Right renal pelvis (tissue), 4 donors: ENCODE results near the gene PROK1. TPM values are rescaled to one million over a fixed set of nuclear protein-coding genes. Genes with fewer than 3 reads are reported as not detected.
"Not testable (repeated sequence)": the region's sequence is repeated elsewhere in the genome, so short reads cannot be mapped to it uniquely, and the experiment has no call there.

Experiments used
- DNase-seq, 4 donors: peaks; one replicate each; pipeline ENCODE4 v3.0.0-alpha.2; 2013; ENCODE audit warnings: low read depth in 4 of 4, low spot score in 3 of 4, missing footprints in 1 of 4
- polyA plus RNA-seq, 4 donors: library from polyadenylated mRNA; unstranded; fragments of 120-200 nt; gene quantifications; one replicate each; pipeline ENCODE4 v1.2.1, GENCODE V29; 2013; ENCODE audit not compliant: insufficient read length in 4 of 4

Gene PROK1, protein sequence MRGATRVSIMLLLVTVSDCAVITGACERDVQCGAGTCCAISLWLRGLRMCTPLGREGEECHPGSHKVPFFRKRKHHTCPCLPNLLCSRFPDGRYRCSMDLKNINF
- polyA plus RNA-seq: under 1 TPM; 0.19 to 0.70 (median 0.31) TPM

DNA sequence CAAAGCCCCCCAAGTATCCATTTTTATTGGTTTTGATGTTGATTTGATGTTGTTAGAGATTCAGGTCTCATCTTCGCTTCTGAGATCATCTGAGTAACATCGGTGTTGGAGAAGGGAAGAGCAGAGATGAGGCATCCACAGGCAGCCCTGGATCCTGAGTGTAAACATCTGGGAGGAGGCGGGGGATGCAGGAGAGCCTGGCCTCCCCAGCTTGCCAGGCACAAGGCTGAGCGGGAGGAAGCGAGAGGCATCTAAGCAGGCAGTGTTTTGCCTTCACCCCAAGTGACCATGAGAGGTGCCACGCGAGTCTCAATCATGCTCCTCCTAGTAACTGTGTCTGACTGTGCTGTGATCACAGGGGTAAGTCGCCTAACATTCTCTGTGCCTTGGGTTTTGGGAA is at the start of gene PROK1:
PROK1 (plus strand) TSS at position 221 of the 400 bp plus-strand sequence; CDS start at position 289, 68 bp downstream.
- no peak for DNase-seq

DNA sequence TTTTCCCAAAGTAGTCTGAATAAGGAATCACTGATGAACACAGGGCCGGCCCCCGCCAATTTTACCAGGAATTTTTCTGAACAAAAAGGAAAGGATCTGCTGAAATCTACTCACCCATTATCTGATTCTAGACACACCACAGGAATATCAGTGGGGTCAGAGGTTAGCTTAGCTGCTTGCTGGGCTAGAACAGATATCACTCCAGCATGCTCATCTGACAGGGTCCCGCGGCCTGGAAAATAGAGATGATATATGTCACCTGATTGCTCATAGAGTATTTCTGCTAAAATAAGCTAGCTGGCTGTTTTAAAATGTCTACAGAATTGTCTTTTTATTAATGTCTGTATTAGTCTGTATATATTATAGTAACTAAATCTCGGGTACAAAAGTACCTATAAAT is 47.1 kb upstream of the PROK1 start:
- no peak for DNase-seq

DNA sequence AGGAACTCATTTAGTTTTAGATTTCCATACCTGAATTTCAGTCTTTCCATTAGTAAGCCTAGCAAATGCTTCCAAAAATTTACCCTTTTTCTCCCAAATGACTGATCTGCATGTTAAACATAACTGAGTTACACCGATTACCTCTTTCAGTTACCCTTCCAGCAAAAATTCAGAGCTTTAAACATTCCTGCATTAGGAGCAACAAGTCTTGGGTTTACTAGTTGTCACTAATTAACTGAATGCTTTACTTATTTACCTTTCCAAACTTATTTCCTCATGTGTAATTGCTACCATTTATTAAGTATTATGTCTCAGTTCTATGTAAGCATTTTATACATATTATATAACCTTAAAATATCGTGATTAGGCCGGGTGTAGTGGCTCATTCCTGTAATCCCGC is 46.5 kb upstream of the PROK1 start:
- DNase-seq: no peak

DNA sequence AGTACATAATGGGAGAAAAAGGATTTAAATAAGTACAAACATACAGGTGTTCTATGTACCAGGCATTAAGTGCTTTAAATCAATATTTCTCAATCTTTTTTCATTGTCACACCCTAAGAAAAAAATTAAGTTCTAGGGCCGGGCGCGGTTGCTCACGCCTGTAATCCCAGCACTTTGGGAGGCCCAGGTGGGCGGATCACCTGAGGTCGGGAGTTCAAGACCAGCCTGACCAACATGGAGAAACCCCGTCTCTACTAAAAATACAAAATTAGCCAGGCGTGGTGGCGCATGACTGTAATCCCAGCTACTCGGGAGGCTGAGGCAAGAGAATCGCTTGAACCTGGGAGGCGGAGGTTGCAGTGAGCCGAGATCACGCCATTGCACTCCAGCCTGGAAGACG is 44.5 kb upstream of the PROK1 start:
- DNase-seq: not testable (repeated sequence)

DNA sequence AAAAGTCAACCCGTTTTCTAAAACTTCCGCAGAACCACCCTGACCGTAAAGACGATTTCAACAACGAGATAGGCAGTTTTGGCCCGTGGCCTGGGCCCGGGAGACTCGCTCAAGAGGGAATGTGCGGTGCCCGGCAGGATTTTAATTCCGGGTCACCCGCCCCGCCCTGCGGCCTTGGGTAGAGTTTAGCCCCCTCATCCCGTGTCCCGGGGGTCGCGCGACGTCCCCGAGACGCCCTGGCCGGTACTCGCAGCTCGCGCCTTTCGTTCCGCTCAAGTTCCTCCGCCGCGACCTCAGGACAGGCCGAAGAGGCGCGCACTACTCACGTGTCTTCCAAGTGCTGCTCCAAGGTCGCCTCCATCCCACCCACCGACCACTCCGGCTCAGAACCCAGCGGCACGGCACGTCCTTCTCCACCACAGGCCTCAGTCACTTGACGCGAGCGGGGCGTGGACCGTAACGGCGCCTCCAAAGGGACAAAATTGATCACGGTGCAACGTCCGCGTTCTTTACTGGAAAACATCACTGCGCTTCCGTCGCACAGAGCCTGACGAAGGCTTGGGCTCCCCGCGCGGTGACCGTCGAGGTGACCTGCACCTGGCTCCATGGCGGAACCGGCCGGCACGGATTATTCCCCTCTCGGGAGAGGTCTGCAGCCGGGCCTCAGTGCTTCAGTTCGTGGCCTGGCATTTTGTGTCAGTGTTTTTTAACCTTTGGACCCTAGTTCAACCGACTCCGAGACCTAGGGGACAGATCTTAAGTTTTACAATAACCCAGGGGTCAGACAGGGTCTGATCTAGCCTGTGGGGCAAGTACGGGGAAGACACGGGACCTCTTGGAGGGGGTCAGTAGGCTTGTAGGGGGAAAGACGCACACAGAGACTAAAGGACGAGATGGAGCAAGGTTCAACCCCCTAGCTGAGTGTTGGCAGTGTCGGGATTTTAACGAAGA is 43.4 kb upstream of the PROK1 start, which contains the start of gene LAMTOR5:
LAMTOR5 (minus strand) TSS at position 435 of the 951 bp plus-strand sequence; CDS start at position 361, 74 bp downstream.
- peak; percentile 89 to 90 (median 90) for DNase-seq

DNA sequence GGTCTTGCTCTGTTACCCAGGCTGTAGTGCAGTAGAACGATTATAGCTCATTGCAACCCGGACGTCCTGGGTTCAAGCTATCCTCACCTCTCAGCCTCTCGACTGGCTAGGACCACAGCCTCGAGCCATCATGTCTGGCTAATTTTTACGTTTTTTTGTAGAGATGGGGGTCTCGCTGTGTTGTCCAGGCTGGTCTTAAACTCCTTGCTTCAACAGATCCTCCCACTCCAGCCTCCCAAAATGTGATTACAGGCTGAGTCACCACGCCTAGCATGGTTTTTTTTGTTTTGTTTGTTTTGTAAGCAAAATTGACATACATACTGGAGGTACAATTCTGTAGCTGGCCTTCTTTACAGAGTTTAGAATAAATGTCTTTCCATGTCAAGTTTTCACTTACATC is 42.5 kb upstream of the PROK1 start:
- DNase-seq: no peak

DNA sequence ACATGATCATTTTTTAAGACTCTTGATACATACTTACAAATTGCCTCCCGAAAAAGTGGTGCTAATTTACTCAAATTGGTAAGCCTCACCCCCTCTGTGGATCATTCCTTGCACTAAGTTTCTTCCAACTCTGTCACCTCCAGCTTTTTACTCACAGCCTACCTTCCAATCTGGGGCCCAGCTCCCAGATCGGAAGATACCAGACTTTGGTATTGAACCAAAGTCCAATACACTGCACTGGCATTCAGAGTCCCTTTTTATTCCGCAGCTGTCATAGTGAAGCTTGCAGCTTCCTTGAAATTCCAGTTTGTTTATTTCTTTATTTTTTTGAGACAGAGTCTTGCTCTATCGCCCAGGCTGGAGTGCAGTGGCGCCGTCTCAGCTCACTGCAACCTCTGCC is 41.6 kb upstream of the PROK1 start:
- DNase-seq: no peak

DNA sequence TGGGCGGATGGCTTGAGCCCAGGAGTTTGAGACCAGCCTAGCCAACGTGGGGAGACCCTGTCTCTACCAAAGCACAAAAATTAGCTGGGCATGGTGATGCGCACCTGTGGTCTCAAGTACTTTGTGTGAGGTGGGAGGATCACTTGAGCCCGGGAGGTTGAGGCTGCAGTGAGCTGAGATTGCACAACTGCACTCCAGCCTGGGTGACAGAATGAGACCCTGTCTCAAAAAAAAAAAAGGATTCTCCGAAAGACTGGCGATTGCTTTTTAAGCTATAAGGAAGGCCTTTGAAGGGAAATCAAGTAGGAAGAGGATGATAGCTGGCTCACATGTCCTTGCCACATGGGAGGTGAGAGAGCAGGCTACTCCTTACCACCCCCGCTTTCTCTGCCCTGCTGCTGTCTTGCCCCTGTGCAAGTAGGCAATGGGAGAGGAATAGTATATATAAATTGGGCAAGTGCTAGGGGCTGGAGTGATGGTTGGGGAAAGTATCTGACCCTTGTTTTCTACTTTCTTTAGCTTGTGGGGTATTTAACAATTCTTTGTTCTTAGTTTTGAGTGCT is 39.7 kb upstream of the PROK1 start:
- no peak for DNase-seq

DNA sequence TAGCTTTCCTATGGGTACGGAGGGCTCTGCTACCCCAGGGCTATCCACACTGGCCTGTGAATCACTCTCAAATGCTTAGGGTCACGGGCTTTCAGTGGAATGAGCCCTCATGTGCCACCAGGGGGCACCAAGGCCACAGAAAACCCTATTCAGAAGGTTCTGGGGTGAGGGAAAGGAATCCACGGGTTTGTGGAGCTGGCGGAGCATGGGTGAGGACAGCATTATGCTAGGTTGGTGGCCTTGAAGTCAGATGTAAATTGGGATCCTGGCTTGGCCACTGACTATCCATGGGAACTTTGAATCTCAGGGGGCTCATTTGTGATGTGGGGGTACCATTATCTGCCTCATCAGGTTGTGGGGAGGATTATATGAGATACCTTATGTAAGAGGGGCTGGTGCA is 38.4 kb upstream of the PROK1 start:
- no peak for DNase-seq

DNA sequence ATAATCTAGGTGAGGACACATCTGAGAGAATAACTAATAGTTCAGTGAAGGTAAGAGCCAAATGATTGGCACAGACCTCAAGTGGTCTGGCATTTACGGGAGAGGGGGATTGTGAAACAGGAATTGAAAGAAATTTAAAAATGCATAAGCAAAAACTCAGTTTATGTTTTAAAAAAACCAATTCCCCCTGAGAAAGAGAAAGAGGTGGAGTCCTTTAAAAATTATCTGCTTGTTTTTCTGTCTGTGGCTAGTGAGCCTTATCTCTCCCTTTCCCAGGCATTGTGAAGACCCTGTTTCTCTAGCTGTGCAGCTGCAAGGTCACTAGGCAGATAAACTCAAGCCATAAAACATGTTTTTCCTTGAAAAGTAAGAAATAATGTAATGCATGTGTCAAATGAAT is 37.9 kb upstream of the PROK1 start:
- not testable (repeated sequence) for DNase-seq

DNA sequence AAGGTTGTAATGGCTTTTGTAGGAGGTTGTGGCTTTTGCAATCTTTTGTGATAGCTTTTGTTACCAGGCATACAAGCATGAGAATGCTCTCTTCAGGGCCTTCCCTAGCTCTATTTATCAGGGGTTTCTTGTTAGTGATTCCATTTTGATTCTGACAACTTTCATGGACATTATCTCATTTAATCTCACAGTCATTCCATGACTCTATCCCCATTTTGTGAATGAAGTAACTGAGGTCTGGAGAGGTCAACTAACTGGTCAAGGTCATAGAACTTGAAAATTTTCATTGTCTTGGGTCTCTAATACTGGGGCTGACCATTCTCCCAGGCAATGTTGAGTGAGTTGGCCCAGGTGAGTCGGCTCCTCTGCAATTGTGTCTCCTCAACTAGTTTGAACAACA is 32.2 kb upstream of the PROK1 start:
- no peak for DNase-seq

DNA sequence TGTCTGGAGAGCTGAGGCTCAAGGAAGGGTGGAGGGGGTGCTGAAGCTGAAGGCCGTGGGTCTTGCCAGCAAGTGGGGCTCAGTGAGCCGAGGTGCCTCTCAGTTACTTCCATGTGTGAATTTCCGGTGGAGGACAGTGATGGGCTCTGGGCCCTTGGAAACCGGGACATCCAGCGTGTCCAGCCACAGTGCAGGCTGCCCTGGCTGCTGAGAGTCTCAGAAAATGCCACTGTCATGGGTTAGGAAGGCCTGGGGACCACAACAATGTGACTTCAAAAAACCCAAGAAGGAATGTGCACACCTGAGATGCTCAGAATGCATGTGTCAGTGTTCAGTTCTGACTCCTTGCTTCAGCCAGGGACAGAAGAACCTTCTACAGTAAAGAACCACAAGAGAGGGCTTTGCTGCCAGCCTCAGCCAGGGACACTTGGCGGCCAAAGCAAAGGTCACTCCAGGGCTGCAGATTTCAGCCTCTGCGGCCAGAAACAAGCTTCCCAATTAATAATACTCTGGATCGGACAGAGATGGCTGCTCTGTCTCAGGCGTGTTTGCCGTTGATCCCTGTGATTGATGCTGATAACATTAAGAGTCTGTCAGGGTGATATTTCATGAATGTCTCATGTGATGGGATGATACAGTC is 30.8 kb upstream of the PROK1 start:
- DNase-seq: no peak

DNA sequence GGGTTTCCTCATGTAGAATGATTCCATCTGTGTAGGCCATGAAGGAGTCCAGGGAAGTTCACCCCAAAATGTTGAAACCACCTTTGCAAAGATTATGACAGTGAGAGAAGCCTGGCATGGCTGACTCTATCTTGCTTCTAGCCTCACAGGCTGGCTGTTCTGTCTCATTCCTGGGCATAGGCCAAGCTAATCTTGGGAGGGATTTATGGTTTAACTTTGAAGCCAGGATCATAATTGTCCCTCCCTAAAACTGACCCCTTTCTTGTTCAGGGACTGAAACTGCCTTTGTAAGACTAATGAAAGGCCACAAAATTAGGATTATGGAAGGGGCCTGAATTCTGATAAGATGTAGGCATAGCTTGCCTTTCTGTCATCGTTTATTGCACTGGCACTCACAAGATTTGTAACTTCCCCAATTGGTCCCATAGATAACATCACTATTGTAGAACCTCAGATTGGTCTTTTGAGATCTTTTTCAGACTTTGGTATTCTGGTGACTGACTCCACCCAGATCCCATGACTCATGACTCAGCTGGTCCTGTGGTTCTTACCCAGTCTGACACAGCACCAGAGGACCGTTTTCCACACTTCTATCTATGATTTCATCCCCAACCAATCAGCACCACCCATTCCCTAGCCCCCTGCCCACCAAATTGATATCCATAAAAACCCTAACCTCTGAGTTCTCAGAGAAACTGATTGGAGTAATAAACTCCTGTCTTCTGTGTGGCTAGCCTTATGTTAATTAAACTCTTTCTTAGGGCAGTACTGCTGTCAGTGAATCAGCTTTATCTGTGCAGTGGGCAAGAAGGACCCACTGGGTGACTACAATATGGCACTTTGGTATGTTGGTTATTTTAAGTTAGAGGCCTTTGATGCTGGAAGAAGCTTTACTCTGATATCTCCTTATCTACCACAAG is 29.8 kb upstream of the PROK1 start:
- DNase-seq: no peak

DNA sequence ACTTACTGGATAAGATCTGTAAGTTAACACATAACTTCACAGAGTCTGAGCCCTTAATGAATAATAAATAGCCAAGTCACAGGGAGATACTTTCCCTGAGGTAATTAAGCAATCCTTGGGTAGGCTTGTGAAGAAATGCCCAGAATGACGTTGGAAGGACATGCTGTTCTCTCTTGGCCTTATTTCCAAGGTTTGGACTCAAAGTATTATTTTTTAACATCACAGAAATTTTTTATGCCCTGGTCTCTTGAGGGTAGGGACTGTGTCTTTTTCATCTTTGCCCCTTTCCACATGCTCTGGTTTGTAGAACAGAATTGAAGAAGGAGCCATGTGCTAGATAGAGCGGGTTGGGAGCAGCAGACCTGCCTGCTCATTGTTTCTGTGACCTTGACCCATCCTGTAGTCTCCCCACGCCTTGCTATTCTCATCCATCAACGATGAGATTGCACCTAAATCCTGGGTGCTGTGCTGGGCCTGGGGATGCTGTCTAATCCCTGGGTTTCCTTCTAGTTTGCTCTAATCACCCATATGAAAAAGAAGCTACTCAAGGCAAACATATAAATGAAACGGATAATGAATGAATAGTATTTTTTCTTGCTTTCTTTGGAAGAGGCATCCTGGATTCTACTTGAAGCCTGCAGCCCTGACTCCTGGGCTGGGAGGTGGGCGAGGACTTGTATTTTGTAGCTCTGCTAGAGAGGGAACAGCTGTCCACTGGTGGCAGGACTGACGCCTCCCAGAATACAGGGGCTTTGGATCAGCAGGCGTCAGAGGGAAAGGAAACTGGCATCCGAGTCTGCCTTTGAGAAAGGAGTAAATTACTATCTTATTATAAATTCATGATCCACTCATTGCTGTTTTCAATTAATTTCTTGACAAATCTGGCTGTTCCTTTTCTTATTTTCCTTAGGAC is 26.0 kb upstream of the PROK1 start:
- no peak for DNase-seq

DNA sequence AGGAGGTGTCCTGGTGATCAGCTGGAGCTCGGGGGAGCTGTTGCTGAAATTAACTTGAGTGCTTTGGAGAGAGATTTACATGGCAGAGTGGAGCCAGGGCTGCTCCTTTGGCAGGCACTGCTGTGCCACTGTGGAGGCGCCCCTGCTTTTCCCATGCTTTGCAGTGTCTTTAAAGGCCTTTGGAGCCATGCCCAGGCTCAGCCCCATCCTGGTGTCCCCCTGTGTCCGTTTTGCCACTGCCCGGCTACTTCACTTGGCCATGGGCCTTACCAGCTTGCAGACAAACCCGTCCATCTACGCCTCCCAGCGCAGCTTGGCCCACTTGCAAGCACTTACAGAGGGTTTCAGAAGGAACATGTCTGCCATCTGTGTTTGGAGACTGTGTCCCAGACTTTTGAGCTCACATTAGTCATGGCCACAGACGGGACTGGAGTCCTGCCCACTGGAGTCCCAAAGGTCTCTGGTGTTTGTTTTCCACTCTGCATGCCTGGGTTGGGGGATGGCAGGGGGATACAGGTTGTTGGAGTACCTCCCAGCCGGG is 25.3 kb upstream of the PROK1 start:
- no peak for DNase-seq

DNA sequence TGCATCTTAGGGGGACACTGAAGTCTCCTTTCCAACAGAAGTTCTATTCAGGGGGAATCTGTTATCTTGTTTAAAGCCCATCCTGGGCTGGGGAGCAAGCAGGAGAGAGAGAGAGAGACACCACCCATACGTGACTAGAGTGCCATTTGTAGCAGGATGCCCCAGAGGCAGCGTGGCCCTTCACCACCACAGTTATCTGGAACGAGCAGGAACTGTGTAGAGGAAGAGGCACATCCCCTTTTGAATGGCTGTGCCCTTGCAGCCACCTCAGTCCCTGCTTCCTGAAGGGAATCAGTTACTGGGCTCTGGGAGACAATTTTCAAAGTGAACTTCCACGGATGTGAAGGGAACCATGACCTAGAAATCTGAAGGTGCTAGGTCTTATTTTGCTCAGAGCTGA is 24.1 kb upstream of the PROK1 start:
- no peak for DNase-seq

DNA sequence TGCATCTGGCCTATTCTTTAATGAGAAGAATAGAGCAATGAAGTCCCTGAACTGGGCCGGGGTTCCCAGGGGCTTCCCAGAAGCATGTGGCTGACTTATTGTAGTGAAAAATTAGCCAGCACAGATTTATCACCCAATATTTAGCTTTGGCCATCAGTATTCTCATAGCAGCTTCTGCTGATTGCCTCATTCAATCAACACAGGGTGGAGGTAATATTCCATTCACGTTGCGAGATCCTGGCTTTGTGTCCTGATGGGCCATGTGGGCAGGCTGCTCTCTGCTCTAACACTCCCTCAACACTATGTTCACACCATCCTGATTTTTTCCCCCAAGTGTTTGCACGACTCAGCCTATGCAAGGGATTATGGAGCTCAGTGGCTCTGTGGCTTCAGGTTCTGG is 22.0 kb upstream of the PROK1 start:
- no peak for DNase-seq

DNA sequence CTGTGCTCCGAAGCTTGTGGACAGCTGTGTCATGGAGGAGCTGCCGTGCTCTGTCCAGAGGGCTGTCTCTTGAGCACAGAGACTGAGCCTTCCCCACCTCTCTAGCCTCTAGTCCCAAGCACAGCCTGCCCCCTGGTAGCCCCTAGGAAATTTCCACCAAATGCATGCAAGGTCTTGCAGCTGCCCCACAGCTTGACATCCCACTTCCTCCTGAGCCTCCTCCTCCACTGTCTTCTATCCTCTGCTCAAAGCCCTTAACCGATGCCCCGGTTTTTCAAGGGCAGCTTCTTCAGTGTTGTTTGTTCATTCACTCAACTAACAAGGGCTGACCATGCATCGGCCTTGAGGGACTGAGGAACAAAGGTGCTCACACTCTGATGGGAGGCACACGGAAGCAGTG is 20.6 kb upstream of the PROK1 start:
- DNase-seq: no peak

DNA sequence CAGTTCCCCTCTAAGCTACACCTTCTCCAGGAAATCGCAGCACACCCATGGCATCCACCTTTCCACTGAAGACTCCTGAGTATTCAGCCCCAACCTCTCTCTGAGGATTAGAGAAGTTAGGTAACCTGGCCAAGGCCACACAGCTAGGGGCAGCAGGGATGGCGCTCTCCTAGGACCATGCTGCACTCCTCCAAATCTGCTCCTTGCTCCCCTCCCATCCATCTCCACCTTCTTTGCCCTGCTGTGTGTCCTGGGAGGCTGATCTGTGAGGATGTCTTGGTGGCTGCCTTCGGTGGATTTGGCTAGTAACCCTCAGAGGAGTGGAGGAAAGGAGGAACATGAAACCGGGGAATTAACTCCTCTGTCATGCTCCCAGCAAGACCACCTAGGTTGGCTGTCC is 20.0 kb upstream of the PROK1 start:
- DNase-seq: no peak
